ENCODE results near the gene RHD. TPM values are rescaled to one million over a fixed set of nuclear protein-coding genes. Genes with fewer than 3 reads are reported as not detected.
A peak's percentile ranks its signal among the peaks of the same experiment; 100 is the strongest.

The RHD gene
- total RNA-seq, 6 donors from 2014 or later, result 0.15 to 1.0 TPM; not detected in 4

- no peaks in the 10 kb centered on the region for H3K9me3 ChIP-seq
- H3K4me3 ChIP-seq, result peak overlapping the region; percentile 65 to 96 (median 83)
- H3K27me3 ChIP-seq, result no peaks in the 10 kb centered on the region
- peak overlapping the region; percentile 99 to 100 (median 100) for H3K27ac ChIP-seq
- peaks cover 26 to 53% (median 28%) of the 10 kb centered on the region in 4 donors for H3K4me1 ChIP-seq
- WGBS, 2 donors, result 22 to 32% methylated on average over 22 to 30 of the region's 30 CpGs
- peaks cover 31 to 54% (median 50%) of the 10 kb centered on the region in 4 donors for H3K36me3 ChIP-seq
- DNase-seq, result peak in 1 of 2 donors; percentile 85
- ATAC-seq (ENCODE audit: low FRiP score in 2 of 2), result peak in 1 of 2 donors; percentile 16
- TF ChIP-seq EP300 (IDR thresholded peaks at IDR 0.05), result no peak
- no peak for TF ChIP-seq POLR2A (IDR thresholded peaks at IDR 0.05)
- TF ChIP-seq POLR2AphosphoS5 (IDR thresholded peaks at IDR 0.05), result no peak
- no peak for TF ChIP-seq CTCF (IDR thresholded peaks at IDR 0.05)
Observed at GRCh38 chr1:25245809-25246599, 26.3 kb upstream of the RHD start.

GRCh38 chr1:25246600-25247023 is 25.7 kb upstream of the RHD start:
- 0 to 1% methylated on average over 22 to 43 of the region's 53 CpGs for WGBS, 2 donors
- ATAC-seq (ENCODE audit: low FRiP score in 2 of 2) (peak; percentile 2), DNase-seq (peak in 1 of 2 donors; percentile 88)
- peaks cover 31 to 49% (median 45%) of the 10 kb centered on the region in 4 donors for H3K36me3 ChIP-seq
- no peaks in the 10 kb centered on the region for H3K9me3 ChIP-seq
- H3K4me1 ChIP-seq, result peaks cover 22 to 47% (median 24%) of the 10 kb centered on the region in 4 donors
- no peak for TF ChIP-seq POLR2A (IDR thresholded peaks at IDR 0.05)
- no peak for TF ChIP-seq POLR2AphosphoS5 (IDR thresholded peaks at IDR 0.05)
- no peak for TF ChIP-seq EP300 (IDR thresholded peaks at IDR 0.05)
- TF ChIP-seq CTCF (IDR thresholded peaks at IDR 0.05), result no peak
- H3K27ac ChIP-seq, result peak overlapping the region; percentile 99 to 100 (median 100)
- H3K4me3 ChIP-seq, result peak overlapping the region; percentile 65 to 96 (median 83)
- H3K27me3 ChIP-seq, result no peaks in the 10 kb centered on the region

GRCh38 chr1:25247024-25247828 is 25.1 kb upstream of the RHD start, which contains the start of gene RSRP1:
Gene RSRP1 (minus strand): TSS chr1:25247454. CDS start chr1:25246963, 491 bp downstream.
- H3K4me1 ChIP-seq, result peaks cover 22 to 41% (median 24%) of the 10 kb centered on the region in 4 donors
- peak within 1 kb of the TSS; percentile 99 to 100 (median 100) for H3K27ac ChIP-seq

More at GRCh38 chr1:25247024-25247828, 25.1 kb upstream of the RHD start, which contains the start of gene RSRP1:
- peak; percentile 97 for ATAC-seq (ENCODE audit: low FRiP score in 2 of 2)
- peak; percentile 98 to 99 for DNase-seq
- H3K9me3 ChIP-seq, result no peaks in the 10 kb centered on the region
- no peaks in the 10 kb centered on the region for H3K27me3 ChIP-seq
- WGBS, 2 donors, result 0 to 1% methylated on average over 22 to 30 of the region's 79 CpGs
- peaks cover 31 to 43% (median 39%) of the 10 kb centered on the region in 4 donors for H3K36me3 ChIP-seq
- TF ChIP-seq CTCF (IDR thresholded peaks at IDR 0.05) (peak in 3 of 6 experiments; percentile 40 to 58 (median 53)), POLR2AphosphoS5 (IDR thresholded peaks at IDR 0.05) (peak; percentile 100), POLR2A (IDR thresholded peaks at IDR 0.05) (peak; percentile 96 to 100 (median 99)), EP300 (IDR thresholded peaks at IDR 0.05) (peak in 1 of 4 donors; percentile 84)
- H3K4me3 ChIP-seq, result peak within 1 kb of the TSS; percentile 65 to 96 (median 83)
